ENCODE data around the gene PREX1.

PREX1 gene

GRCh38 chr20:48667481-48667880 is 160.3 kb downstream of the PREX1 start:
- Histone ChIP-seq H3K4me3 (ENCODE audit: insufficient read length, low read depth) (no peak overlapping the region), H3K27me3 (ENCODE audit: insufficient read depth, insufficient read length) (no peaks in the 10 kb centered on the region), H3K9me3 (ENCODE audit: insufficient read depth, low read length) (peaks cover 20% of the 10 kb centered on the region), H3K9ac (ENCODE audit: insufficient read length, low read depth) (no peak overlapping the region), H3K36me3 (ENCODE audit: insufficient read depth, insufficient read length, low read length) (peaks cover 20% of the 10 kb centered on the region), H3K4me1 (ENCODE audit: insufficient read depth, insufficient read length) (peaks cover 16% of the 10 kb centered on the region)
- DNase-seq (ENCODE audit: low read depth, low spot score): no peak
- TF ChIP-seq YY1 (IDR thresholded peaks at IDR 0.05; ENCODE audit: insufficient read depth, insufficient read length) (no peak), ZNF274 (IDR thresholded peaks at IDR 0.05; ENCODE audit: low read depth, low read length) (no peak), SUZ12 (IDR thresholded peaks at IDR 0.05; ENCODE audit: extremely low read depth, insufficient read depth, insufficient read length) (no peak)

GRCh38 chr20:48665785-48666184 is 162.0 kb downstream of the PREX1 start:
- H3K4me3 ChIP-seq (ENCODE audit: insufficient read length, low read depth): no peak overlapping the region
- H3K4me1 ChIP-seq (ENCODE audit: insufficient read depth, insufficient read length): peaks cover 16% of the 10 kb centered on the region
- H3K9ac ChIP-seq (ENCODE audit: insufficient read length, low read depth): no peak overlapping the region
- no peaks in the 10 kb centered on the region for H3K27me3 ChIP-seq (ENCODE audit: insufficient read depth, insufficient read length)
- H3K36me3 ChIP-seq (ENCODE audit: insufficient read depth, insufficient read length, low read length): peaks cover 16% of the 10 kb centered on the region
- peaks cover 24% of the 10 kb centered on the region for H3K9me3 ChIP-seq (ENCODE audit: insufficient read depth, low read length)
- no peak for TF ChIP-seq ZNF274 (IDR thresholded peaks at IDR 0.05; ENCODE audit: low read depth, low read length)
- no peak for TF ChIP-seq SUZ12 (IDR thresholded peaks at IDR 0.05; ENCODE audit: extremely low read depth, insufficient read depth, insufficient read length)
- TF ChIP-seq YY1 (IDR thresholded peaks at IDR 0.05; ENCODE audit: insufficient read depth, insufficient read length): no peak
- no peak for DNase-seq (ENCODE audit: low read depth, low spot score)

- Histone ChIP-seq H3K36me3 (ENCODE audit: insufficient read depth, insufficient read length, low read length) (peaks cover 30% of the 10 kb centered on the region), H3K4me3 (ENCODE audit: insufficient read length, low read depth) (no peak overlapping the region), H3K4me1 (ENCODE audit: insufficient read depth, insufficient read length) (peaks cover 8% of the 10 kb centered on the region), H3K27me3 (ENCODE audit: insufficient read depth, insufficient read length) (no peaks in the 10 kb centered on the region), H3K9me3 (ENCODE audit: insufficient read depth, low read length) (peaks cover 36% of the 10 kb centered on the region), H3K9ac (ENCODE audit: insufficient read length, low read depth) (no peak overlapping the region)
- no peak for TF ChIP-seq YY1 (IDR thresholded peaks at IDR 0.05; ENCODE audit: insufficient read depth, insufficient read length)
- TF ChIP-seq ZNF274 (IDR thresholded peaks at IDR 0.05; ENCODE audit: low read depth, low read length): no peak
- TF ChIP-seq SUZ12 (IDR thresholded peaks at IDR 0.05; ENCODE audit: extremely low read depth, insufficient read depth, insufficient read length): no peak
- DNase-seq (ENCODE audit: low read depth, low spot score): no peak
These were observed 165.1 kb downstream of the PREX1 start for GRCh38 chr20:48662711-48663110.

GRCh38 chr20:48661575-48662455 is 166.0 kb downstream of the PREX1 start:
- H3K27me3 ChIP-seq (ENCODE audit: insufficient read depth, insufficient read length): no peaks in the 10 kb centered on the region
- peaks cover 29% of the 10 kb centered on the region for H3K9me3 ChIP-seq (ENCODE audit: insufficient read depth, low read length)
- DNase-seq (ENCODE audit: low read depth, low spot score): no peak
- peaks cover 7% of the 10 kb centered on the region for H3K4me1 ChIP-seq (ENCODE audit: insufficient read depth, insufficient read length)
- TF ChIP-seq ZNF274 (IDR thresholded peaks at IDR 0.05; ENCODE audit: low read depth, low read length) (no peak), YY1 (IDR thresholded peaks at IDR 0.05; ENCODE audit: insufficient read depth, insufficient read length) (no peak), SUZ12 (IDR thresholded peaks at IDR 0.05; ENCODE audit: extremely low read depth, insufficient read depth, insufficient read length) (no peak)
- peaks cover 37% of the 10 kb centered on the region for H3K36me3 ChIP-seq (ENCODE audit: insufficient read depth, insufficient read length, low read length)
- no peak overlapping the region for H3K9ac ChIP-seq (ENCODE audit: insufficient read length, low read depth)
- H3K4me3 ChIP-seq (ENCODE audit: insufficient read length, low read depth): no peak overlapping the region

GRCh38 chr20:48660788-48661187 is 167.0 kb downstream of the PREX1 start:
- no peaks in the 10 kb centered on the region for H3K27me3 ChIP-seq (ENCODE audit: insufficient read depth, insufficient read length)
- H3K9ac ChIP-seq (ENCODE audit: insufficient read length, low read depth): no peak overlapping the region
- no peak for TF ChIP-seq ZNF274 (IDR thresholded peaks at IDR 0.05; ENCODE audit: low read depth, low read length)
- TF ChIP-seq SUZ12 (IDR thresholded peaks at IDR 0.05; ENCODE audit: extremely low read depth, insufficient read depth, insufficient read length): no peak
- no peak for TF ChIP-seq YY1 (IDR thresholded peaks at IDR 0.05; ENCODE audit: insufficient read depth, insufficient read length)
- peaks cover 25% of the 10 kb centered on the region for H3K9me3 ChIP-seq (ENCODE audit: insufficient read depth, low read length)
- H3K4me1 ChIP-seq (ENCODE audit: insufficient read depth, insufficient read length): peaks cover 7% of the 10 kb centered on the region
- H3K36me3 ChIP-seq (ENCODE audit: insufficient read depth, insufficient read length, low read length): peaks cover 41% of the 10 kb centered on the region
- no peak for DNase-seq (ENCODE audit: low read depth, low spot score)
- H3K4me3 ChIP-seq (ENCODE audit: insufficient read length, low read depth): no peak overlapping the region

GRCh38 chr20:48659858-48660257 is 167.9 kb downstream of the PREX1 start:
- peaks cover 7% of the 10 kb centered on the region for H3K4me1 ChIP-seq (ENCODE audit: insufficient read depth, insufficient read length)
- no peak overlapping the region for H3K9ac ChIP-seq (ENCODE audit: insufficient read length, low read depth)
- H3K4me3 ChIP-seq (ENCODE audit: insufficient read length, low read depth): no peak overlapping the region
- no peaks in the 10 kb centered on the region for H3K27me3 ChIP-seq (ENCODE audit: insufficient read depth, insufficient read length)
- TF ChIP-seq ZNF274 (IDR thresholded peaks at IDR 0.05; ENCODE audit: low read depth, low read length) (no peak), YY1 (IDR thresholded peaks at IDR 0.05; ENCODE audit: insufficient read depth, insufficient read length) (no peak), SUZ12 (IDR thresholded peaks at IDR 0.05; ENCODE audit: extremely low read depth, insufficient read depth, insufficient read length) (no peak)
- H3K9me3 ChIP-seq (ENCODE audit: insufficient read depth, low read length): peaks cover 16% of the 10 kb centered on the region
- H3K36me3 ChIP-seq (ENCODE audit: insufficient read depth, insufficient read length, low read length): peaks cover 48% of the 10 kb centered on the region
- DNase-seq (ENCODE audit: low read depth, low spot score): no peak

GRCh38 chr20:48658505-48658904 is 169.3 kb downstream of the PREX1 start:
- Histone ChIP-seq H3K9ac (ENCODE audit: insufficient read length, low read depth) (peak overlapping the region; percentile 39), H3K36me3 (ENCODE audit: insufficient read depth, insufficient read length, low read length) (peaks cover 58% of the 10 kb centered on the region), H3K4me3 (ENCODE audit: insufficient read length, low read depth) (no peak overlapping the region), H3K4me1 (ENCODE audit: insufficient read depth, insufficient read length) (peaks cover 7% of the 10 kb centered on the region), H3K9me3 (ENCODE audit: insufficient read depth, low read length) (peaks cover 15% of the 10 kb centered on the region), H3K27me3 (ENCODE audit: insufficient read depth, insufficient read length) (no peaks in the 10 kb centered on the region)
- no peak for DNase-seq (ENCODE audit: low read depth, low spot score)
- no peak for TF ChIP-seq SUZ12 (IDR thresholded peaks at IDR 0.05; ENCODE audit: extremely low read depth, insufficient read depth, insufficient read length)
- no peak for TF ChIP-seq YY1 (IDR thresholded peaks at IDR 0.05; ENCODE audit: insufficient read depth, insufficient read length)
- no peak for TF ChIP-seq ZNF274 (IDR thresholded peaks at IDR 0.05; ENCODE audit: low read depth, low read length)

Data from NT2/D1 (cell line).